Cardiac fibroblast (primary cell): ENCODE measurements around the gene TDP1.

Experiments used
- DNase-seq, 2 donors: peaks; one replicate each; pipeline versions ENCODE4 v3.0.0 to v3.0.0-alpha.2; 2010; ENCODE audit warnings: low read depth in 2 of 2
- H3K4me3 ChIP-seq, 2 donors: replicated peaks in 1 of 2; 1 replicate in 1 of 2; 2 replicates in 1 of 2; pipeline ENCODE4 v1.5.1; 2011; ENCODE audit warnings: low read depth in 2 of 2, low read length in 2 of 2, mild to moderate bottlenecking in 2 of 2, moderate library complexity in 1 of 2
- TF ChIP-seq, protein P1 (sequence below): IDR thresholded peaks from one replicate; pipeline ENCODE4 v1.5.1; 2011; ENCODE audit warnings: low read depth, mild to moderate bottlenecking, low read length, inconsistent platforms

TDP1 gene

DNA sequence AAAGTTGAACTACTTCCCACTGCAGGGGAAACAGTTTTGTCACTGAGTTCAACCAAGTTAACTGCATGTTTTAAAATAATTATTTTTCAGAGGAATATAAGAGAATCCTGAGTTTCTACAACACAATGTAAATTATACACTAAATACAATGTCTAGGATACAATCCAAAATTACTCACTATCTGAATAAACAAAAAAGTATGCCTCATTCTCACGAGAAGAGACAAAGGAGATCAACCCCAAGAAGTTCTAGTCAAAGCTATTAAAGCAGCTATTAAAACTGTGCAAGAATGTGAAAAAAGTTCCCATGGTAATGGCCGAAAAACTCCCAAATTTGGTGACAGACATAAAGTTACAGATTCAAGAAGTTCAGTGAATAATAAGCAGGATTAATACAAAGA is 97.3 kb downstream of the TDP1 start:
- TF ChIP-seq, protein P1, sequence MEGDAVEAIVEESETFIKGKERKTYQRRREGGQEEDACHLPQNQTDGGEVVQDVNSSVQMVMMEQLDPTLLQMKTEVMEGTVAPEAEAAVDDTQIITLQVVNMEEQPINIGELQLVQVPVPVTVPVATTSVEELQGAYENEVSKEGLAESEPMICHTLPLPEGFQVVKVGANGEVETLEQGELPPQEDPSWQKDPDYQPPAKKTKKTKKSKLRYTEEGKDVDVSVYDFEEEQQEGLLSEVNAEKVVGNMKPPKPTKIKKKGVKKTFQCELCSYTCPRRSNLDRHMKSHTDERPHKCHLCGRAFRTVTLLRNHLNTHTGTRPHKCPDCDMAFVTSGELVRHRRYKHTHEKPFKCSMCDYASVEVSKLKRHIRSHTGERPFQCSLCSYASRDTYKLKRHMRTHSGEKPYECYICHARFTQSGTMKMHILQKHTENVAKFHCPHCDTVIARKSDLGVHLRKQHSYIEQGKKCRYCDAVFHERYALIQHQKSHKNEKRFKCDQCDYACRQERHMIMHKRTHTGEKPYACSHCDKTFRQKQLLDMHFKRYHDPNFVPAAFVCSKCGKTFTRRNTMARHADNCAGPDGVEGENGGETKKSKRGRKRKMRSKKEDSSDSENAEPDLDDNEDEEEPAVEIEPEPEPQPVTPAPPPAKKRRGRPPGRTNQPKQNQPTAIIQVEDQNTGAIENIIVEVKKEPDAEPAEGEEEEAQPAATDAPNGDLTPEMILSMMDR: no peak
- peak in 1 of 2 donors; percentile 58 for DNase-seq
- no peak overlapping the region for H3K4me3 ChIP-seq

DNA sequence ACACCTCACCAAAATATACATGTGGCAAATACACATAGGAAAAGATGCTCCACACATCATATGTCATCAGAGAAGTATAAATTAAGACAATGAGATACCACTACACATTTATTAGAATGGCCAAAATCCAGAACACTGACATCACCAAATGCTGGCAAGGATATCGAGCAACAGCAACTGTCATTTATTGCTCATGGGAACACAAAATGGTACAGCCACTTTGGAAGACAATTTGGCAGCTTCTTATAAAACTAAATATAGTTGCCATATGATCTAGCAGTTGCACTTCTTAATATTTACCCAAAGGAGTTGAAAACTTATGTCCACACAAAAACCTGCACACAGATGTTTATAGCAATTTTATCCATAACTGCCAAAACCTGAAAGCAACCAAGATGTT is 99.1 kb downstream of the TDP1 start:
- TF ChIP-seq, protein P1: no peak
- DNase-seq: no peak
- no peak overlapping the region for H3K4me3 ChIP-seq

DNA sequence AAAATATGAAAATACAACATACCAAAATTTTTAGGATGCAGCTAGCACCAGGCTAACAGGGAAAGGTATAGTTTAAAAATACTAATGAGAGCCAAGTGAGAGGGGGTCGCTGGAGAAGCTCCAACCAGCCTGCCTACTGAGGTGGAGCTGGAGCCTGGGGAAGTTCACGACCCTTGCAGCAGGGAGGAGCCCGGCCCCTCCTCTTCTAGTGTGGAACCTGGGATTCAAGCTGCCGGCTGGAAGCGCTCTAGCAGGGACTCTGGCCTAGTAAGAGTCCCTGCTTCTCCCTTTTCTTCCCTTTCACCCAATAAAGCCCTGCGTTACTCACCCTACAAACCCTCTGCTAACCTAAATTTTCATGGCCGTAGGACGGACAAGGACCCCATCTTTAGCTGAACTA is 101.1 kb downstream of the TDP1 start:
- DNase-seq: no peak
- TF ChIP-seq, protein P1: no peak

DNA sequence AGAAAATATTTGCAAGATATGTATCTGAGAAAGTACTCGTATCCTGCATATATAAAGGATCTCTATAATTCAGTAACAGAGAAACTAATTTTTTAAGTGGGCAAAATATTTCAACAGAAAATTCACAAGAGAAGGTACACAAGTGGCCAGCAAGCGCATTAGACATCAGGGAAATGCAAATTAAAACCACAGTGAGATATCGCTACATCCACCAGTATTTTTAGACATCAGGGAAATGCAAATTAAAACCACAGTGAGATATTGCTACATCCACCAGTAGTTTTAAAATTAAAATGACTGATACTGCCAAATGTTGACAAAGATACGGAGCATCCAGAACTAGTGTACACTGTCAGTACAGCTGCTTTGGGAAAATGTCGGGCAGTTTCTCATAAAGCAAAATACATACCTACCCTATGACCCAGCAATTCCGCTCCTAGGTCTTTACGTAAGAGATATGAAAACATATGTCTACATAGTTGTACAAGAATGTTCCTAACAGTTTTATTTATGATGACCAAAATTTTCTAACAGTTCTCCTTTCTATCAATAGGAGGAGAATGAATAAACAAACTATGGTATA is 103.2 kb downstream of the TDP1 start:
- TF ChIP-seq, protein P1: no peak
- H3K4me3 ChIP-seq: no peak overlapping the region
- peak in 1 of 2 donors; percentile 90 for DNase-seq

More for the DNA sequence above, 101.1 kb downstream of the TDP1 start:
- H3K4me3 ChIP-seq: no peak overlapping the region

DNA sequence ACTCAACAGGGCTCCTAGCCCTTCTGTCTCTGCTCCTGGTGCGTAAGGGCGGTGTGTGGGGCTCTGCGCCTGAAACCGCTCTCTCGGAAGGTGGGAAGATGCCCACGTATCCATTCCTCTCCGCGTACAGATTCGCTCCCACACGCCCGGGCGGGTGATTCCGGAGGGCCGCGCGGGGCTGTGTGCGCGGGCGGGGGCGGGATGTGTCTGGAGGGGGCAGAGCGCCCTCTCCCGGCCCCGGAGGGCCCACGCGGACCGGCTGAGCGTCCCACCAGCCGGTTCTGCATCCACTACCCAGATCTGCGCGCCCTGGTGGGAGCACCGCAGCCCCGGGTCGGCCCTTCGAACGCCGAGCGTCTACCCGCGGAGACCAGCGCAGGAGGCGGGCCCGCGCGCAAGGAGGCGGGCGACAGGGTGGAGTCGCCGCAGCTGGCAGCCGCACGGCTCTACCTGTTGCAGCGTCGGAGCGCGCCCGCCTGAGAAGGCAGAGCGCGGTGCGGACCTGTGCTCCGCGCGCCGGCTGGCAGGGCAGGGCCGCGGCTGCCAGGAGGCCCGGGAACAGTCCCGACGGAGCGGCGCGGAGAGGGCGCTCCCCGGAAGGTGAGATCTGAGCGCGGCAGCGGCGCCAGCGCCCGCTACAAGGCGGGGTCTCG is 104.7 kb downstream of the TDP1 start:
- peak overlapping the region; percentile 35 to 49 for H3K4me3 ChIP-seq
- TF ChIP-seq, protein P1: peak; percentile 38
- DNase-seq: peak; percentile 56 to 64

DNA sequence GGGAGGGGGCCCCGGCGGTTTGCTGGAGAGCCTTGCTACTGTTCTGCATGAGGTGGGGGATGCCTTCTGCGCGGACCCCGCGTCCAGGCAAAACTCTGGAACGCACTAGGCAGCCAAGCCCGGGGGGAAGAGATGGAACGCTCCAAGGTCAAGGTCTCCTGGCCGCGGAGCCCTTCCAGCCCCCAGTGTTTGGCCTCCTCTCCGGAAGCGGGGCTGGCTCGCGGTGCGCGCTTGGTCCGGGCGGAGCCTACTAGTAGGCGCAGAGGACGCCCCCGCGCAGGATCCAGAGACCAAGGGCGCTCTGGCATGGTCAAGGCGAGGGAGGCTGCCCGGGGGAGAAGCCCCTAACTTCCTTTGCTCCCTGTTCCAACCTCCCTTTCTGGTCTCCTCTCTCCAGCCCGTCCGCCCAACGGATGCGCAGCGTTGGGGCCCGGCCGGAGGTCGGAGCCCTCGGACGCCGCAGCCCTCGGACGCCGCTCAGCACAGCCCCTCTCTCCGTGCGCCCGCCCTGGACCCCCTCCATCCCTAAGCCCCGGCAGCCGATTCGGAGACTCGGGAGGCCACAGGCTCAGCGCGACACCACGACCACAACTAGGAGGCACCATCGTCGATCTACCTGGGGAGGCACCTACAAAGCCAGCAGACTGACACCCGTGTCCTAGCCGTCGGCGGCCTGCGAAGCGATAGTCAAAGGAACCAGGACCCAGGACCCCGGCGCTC is 105.4 kb downstream of the TDP1 start:
- H3K4me3 ChIP-seq: peak overlapping the region; percentile 34 to 49

More for the DNA sequence above, 105.4 kb downstream of the TDP1 start:
- no peak for DNase-seq
- TF ChIP-seq, protein P1: no peak
